Mononuclear cell (primary cell): ENCODE data around the gene FBXW2. TPM values are rescaled to one million over a fixed set of nuclear protein-coding genes. Genes with fewer than 3 reads are reported as not detected.

Experiments
- H3K27me3 ChIP-seq: 2 replicates; pipeline ENCODE4 v1.6.0; 2011; ENCODE audit warnings: low read length, control low read depth; ENCODE audit not compliant: insufficient read depth
- H3K4me1 ChIP-seq: 2 replicates; pipeline ENCODE4 v1.5.1; 2011; ENCODE audit warnings: mild to moderate bottlenecking, low read length, control low read depth; ENCODE audit not compliant: insufficient read depth
- H3K4me3 ChIP-seq: 2 replicates; pipeline ENCODE4 v1.5.1; 2011; ENCODE audit warnings: mild to moderate bottlenecking, low read length, moderate library complexity
- H3K9me3 ChIP-seq: 2 replicates; pipeline ENCODE4 v1.5.1; 2011; ENCODE audit warnings: low read depth, mild to moderate bottlenecking, control low read depth, low read length
- total RNA-seq: library from RNA; depleted of rRNA; stranded (reverse); fragments of >200 nt; gene quantifications from one replicate; pipeline ENCODE4 v1.2.3, GENCODE V29; 2012

Gene FBXW2
- total RNA-seq, 1 donor = 27.8 TPM

DNA sequence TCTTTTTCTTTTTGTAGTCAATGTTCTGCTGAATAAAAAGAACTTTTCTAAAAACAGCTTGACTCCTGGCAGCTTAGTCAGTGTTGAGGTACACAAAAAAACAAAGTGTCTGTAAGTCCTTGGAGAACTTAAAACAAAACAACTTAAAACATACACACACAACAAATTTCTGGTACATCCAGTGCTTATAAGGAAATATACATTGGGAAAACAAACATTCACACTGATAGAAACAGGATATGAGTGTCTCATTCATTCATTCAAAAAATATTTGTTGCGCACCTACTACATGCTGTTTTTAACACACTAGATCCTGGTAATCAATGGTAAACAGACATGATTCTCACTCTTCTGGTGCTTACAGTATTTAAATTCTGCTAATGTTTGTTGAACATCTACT is 51.5 kb downstream of the FBXW2 start:
- H3K4me1 ChIP-seq = peaks cover 38% of the 10 kb centered on the region

GRCh38 chr9:120741191-120741590 is 52.0 kb downstream of the FBXW2 start:
- Histone ChIP-seq H3K4me1 (peaks cover 43% of the 10 kb centered on the region), H3K9me3 (no peaks in the 10 kb centered on the region), H3K4me3 (no peak overlapping the region), H3K27me3 (no peaks in the 10 kb centered on the region)

More for the DNA sequence above, 51.5 kb downstream of the FBXW2 start:
- Histone ChIP-seq H3K4me3 (no peak overlapping the region), H3K27me3 (no peaks in the 10 kb centered on the region), H3K9me3 (no peaks in the 10 kb centered on the region)

DNA sequence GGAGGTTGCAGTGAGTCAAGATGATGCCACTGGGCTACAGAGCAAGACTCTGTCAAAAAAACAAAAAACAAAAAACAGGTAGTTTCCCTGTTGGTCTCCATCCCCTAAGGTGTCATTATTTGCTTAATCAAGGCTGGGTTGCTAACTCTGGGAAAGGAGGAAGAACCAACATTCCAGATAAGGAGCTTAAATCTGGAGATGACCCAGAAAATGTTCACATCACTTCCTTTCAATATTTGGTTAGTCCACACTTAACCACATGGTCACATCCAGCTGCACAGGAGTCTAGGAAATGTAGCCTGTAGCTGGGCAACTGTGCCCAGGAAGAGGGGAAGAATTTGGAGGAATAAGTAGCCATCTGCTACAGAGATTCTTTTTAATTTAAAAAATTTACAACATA is 53.1 kb downstream of the FBXW2 start:
- Histone ChIP-seq H3K4me3 (no peak overlapping the region), H3K4me1 (peaks cover 50% of the 10 kb centered on the region), H3K9me3 (no peaks in the 10 kb centered on the region), H3K27me3 (no peaks in the 10 kb centered on the region)

GRCh38 chr9:120737416-120738165 is 55.6 kb downstream of the FBXW2 start:
- Histone ChIP-seq H3K4me3 (no peak overlapping the region), H3K4me1 (peaks cover 76% of the 10 kb centered on the region), H3K27me3 (no peaks in the 10 kb centered on the region), H3K9me3 (no peaks in the 10 kb centered on the region)

- Histone ChIP-seq H3K9me3 (no peaks in the 10 kb centered on the region), H3K4me3 (no peak overlapping the region), H3K4me1 (peaks cover 81% of the 10 kb centered on the region), H3K27me3 (no peaks in the 10 kb centered on the region)
These were observed 56.3 kb downstream of the FBXW2 start for GRCh38 chr9:120736881-120737280.

DNA sequence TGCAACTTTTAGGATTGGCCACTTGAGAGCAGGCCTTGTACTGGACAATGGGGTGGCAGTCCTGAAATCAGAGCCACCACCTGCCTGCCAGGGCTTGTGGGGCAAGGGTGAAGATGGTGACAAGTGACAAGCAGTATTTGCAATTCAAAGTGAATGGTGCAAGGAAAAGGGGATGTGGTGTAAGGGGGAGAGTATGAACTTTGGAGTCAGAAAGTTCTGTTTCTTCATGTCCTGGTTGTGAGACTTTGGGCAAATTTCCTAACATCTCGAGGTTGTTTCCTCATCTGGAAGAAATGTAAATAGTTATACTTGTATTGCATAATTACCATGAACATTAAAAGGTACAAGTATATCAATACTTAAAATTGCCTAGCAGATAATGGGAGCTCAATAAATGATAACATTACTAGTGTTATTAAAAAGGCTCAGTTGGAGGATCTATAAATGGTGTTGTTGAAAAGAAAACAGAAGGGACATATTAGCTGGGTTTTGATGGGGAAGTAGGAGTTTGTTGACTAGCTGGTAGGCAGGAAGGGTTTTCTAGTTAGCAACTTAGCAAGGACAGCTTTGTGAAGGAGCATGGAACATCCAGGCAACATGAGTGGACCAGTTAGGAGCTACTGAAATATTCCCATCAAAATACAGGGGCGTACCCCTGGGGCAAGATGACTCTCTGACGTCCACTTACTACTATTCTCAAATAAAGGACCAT is 57.6 kb downstream of the FBXW2 start:
- Histone ChIP-seq H3K4me1 (peaks cover 83% of the 10 kb centered on the region), H3K9me3 (no peaks in the 10 kb centered on the region), H3K4me3 (no peak overlapping the region), H3K27me3 (no peaks in the 10 kb centered on the region)

DNA sequence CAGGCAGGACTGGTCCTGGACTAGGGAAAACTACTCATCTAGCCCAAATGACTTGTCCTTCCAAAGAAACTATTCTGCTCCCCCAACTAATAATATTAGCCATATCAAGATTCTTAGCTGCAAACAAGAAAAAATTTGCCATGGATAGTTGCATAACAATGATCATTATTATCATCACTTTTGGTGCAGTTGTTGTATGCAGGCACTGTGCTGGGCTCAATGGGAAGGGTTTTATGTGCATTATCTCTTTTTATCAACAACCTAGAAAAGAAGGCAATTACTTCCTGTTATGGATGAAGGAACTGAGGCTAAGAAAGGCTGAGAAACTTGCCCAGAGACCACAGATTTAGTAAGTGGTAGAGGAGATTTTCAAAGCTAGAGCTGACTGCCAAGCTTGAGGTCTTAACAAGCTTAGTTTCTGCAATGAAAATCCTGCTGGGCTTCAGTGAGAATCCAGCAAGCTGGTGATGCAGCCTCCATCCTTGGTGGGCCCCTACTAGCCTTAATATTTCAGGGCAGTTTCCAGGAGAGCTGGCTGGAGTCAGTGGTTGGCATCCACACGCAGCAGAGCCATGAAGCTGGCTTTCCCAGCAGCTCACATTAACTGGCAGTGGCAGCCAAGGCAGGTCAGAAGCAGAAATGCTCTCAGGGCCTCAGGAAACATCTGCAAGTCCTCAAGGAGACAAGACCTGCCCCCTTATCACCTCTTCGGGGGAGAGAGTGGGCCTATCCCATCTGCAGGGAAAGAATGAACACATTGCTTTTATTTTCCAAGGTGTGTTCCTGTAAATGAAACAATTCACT is 58.4 kb downstream of the FBXW2 start:
- no peaks in the 10 kb centered on the region for H3K9me3 ChIP-seq
- no peaks in the 10 kb centered on the region for H3K27me3 ChIP-seq
- H3K4me3 ChIP-seq = no peak overlapping the region

DNA sequence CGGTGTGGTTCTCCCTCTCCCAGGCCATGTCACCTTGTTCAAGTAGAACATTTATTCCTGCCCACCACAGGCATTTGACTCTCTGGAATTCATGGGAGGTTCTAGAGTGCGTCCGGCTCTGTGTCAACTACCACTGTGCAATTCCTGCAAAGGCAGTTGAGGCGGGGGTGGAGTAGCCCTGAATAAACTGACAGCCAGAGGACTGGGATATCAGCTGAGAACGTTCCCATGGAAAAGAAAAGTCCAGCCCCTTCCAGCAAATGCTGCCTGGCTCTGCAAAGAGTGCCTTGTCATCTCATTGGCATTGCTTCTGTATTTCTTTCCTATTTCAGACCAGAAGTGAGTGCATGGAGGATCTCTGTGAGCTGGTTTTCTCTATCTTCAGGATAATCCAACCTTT is 60.0 kb downstream of the FBXW2 start:
- H3K4me1 ChIP-seq = peaks cover 88% of the 10 kb centered on the region
- H3K27me3 ChIP-seq = no peaks in the 10 kb centered on the region
- no peaks in the 10 kb centered on the region for H3K9me3 ChIP-seq
- H3K4me3 ChIP-seq = no peak overlapping the region

More for the DNA sequence above, 58.4 kb downstream of the FBXW2 start:
- H3K4me1 ChIP-seq = peaks cover 81% of the 10 kb centered on the region

DNA sequence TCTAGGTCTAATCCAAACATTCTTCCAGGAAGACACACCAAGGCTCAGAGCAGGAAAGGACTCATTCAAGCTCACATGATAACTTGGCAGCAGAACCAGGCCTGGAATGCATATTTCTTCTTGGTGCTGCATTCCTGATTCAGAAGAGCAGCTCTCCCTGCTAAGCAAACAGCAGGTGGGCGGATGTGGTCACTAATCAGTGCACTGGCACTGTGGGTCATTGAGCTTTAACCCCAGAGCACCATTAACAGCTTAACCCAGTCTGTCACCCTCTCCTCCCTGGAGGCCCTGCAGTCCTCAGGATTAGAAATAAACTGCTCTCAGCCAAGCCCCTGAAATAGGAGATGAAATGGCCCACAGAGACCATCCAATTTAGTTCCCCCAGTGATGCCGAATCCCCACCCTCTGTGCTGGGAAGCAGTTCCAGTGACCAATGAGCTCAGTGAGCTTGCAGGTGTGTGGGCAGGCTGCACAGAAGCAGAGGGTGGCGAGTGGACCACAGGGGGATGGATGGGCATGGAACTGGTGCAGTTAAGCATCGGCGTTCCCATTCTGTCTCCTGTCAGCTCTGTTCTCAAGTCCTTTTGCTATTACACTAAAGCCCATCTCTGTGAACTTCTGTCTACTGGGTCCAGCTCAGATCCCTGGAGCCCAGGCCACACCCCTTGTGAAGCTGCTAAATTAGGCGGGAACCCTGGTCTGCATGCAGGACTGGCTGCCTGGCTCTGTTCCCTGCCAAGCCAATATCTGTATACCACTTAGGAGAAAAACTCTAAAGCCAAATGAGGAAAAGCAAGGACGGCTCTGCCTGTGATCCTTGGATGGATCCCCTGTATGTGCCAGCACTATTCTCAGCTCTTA is 62.3 kb downstream of the FBXW2 start:
- H3K4me1 ChIP-seq = peaks cover 71% of the 10 kb centered on the region
- H3K27me3 ChIP-seq = no peaks in the 10 kb centered on the region
- H3K4me3 ChIP-seq = no peak overlapping the region
- H3K9me3 ChIP-seq = no peaks in the 10 kb centered on the region

DNA sequence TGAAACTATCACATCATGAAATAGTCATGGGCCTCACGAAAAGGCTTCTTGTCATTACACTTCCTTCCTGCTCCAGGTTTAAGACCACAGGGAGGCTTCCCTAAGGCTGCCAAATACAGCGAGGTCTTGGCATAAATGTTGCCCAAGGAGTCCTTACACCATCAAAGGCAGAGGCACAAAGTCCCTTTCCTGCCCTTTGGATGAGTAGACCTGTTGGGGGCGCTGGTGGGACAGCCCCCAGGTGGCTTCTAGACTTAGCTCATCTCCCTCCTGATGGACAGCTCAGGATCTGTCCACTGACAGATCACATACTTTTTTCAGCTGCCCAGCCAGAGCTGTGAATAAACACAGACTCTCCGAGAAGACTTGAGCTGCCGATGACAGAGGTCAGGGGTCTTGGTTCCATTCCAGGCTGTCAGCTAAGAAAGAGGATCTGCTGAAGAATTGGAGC is 63.4 kb downstream of the FBXW2 start:
- Histone ChIP-seq H3K4me1 (peaks cover 64% of the 10 kb centered on the region), H3K9me3 (no peaks in the 10 kb centered on the region), H3K27me3 (no peaks in the 10 kb centered on the region), H3K4me3 (no peak overlapping the region)

GRCh38 chr9:120726484-120726883 is 66.7 kb downstream of the FBXW2 start:
- H3K27me3 ChIP-seq = no peaks in the 10 kb centered on the region
- H3K4me3 ChIP-seq = no peak overlapping the region
- peaks cover 33% of the 10 kb centered on the region for H3K4me1 ChIP-seq
- H3K9me3 ChIP-seq = no peaks in the 10 kb centered on the region

DNA sequence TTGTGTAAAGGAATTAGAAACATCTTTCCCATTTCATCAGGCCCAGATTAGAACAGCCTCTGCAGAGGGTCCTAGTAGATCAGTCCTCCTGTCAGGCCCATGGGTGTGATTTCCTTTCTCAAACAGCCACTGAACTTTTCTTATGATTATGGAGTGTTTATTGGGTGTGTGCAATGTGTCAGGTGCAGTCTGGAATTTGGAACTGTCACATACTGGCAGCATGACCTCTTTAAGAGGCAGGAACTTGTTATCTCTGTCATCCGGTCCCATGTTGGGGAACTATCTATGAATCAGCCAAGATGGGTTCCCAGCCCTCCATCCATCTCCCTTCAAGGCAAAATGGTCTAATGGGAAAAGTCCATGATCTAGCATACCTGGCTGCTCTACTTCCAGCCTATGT is 67.3 kb downstream of the FBXW2 start:
- Histone ChIP-seq H3K4me3 (no peak overlapping the region), H3K27me3 (no peaks in the 10 kb centered on the region), H3K9me3 (no peaks in the 10 kb centered on the region), H3K4me1 (peaks cover 28% of the 10 kb centered on the region)

DNA sequence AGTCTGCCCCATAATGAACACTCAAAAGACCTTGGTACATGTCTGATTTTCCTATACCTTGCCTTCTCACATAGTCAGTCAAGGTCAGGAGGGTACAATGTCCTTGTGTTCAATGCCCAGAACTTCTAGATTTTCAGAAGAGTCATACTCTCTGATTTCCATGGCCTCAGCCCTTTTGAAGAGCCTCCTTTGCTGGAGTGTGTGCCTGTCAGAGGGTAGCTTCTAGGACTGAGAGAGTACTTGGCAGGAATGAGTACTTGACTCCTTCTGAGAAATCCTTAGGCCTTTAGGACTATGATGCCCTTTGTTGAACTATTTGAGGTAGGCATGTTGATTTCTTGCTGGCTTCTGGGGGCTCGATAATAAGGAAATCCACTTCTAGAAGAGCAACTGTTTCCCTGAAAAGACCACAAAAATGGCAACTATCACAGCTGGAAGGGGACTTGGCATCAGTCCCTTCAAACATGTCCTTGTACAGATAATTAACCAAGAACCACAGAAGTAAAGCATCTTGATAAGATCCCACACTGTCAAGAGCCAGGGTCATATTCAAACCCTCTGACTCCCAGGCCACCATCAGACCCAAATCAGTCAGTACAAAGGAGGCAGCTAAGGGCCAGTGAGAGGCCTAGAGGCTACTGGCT is 68.3 kb downstream of the FBXW2 start:
- no peak overlapping the region for H3K4me3 ChIP-seq
- H3K4me1 ChIP-seq = peaks cover 20% of the 10 kb centered on the region
- no peaks in the 10 kb centered on the region for H3K9me3 ChIP-seq
- no peaks in the 10 kb centered on the region for H3K27me3 ChIP-seq

DNA sequence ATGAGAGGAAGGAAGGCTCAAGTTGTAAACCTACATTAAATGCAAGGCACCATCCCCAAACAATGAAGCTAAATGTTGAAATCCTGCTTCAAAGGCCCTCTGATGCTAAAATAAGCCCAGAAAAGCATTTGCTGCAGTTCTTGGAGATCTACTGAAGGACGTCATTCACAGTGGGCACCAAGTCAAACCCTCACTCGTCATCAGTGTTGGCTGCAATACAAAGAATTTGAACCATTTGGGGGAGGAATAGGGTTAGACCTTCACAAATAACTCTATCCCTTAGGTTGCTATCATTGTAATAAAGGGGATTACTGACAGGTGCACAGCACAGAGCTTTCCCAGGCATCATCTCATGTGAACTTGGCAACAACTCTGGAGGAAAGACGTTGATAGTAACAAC is 69.7 kb downstream of the FBXW2 start:
- Histone ChIP-seq H3K9me3 (no peaks in the 10 kb centered on the region), H3K27me3 (no peaks in the 10 kb centered on the region), H3K4me3 (no peak overlapping the region), H3K4me1 (peaks cover 7% of the 10 kb centered on the region)
